MV-4-11 (cell line): ENCODE measurements around the gene TESMIN.

Experiments
- DNase-seq: peaks from one replicate; lab custom pipeline; 2025; lab: John Stamatoyannopoulos, UW

TESMIN gene

GRCh38 chr11:68751331-68751856 lies at the start of gene TESMIN:
Gene TESMIN, minus strand, starts transcription at chr11:68751520. Its CDS starts 860 bp downstream, at chr11:68750660.
- DNase-seq: peak; percentile 79

GRCh38 chr11:68798221-68798813 lies 47.0 kb upstream of the TESMIN start:
- DNase-seq: no peak

- no peak for DNase-seq
Measured at GRCh38 chr11:68796801-68797200, 45.5 kb upstream of the TESMIN start.

- no peak for DNase-seq
Measured at GRCh38 chr11:68792400-68792966, 41.2 kb upstream of the TESMIN start.

GRCh38 chr11:68784653-68785052 lies 33.3 kb upstream of the TESMIN start:
- DNase-seq: no peak

GRCh38 chr11:68783216-68783821 lies 32.0 kb upstream of the TESMIN start:
- DNase-seq: no peak

- DNase-seq: no peak
Measured at GRCh38 chr11:68782711-68783110, 31.4 kb upstream of the TESMIN start.

- no peak for DNase-seq
Measured at GRCh38 chr11:68780829-68781228, 29.5 kb upstream of the TESMIN start.

- no peak for DNase-seq
Measured at GRCh38 chr11:68778205-68778604, 26.9 kb upstream of the TESMIN start.

GRCh38 chr11:68776442-68777235 lies 25.3 kb upstream of the TESMIN start:
- DNase-seq: no peak

GRCh38 chr11:68775951-68776388 lies 24.6 kb upstream of the TESMIN start:
- no peak for DNase-seq

GRCh38 chr11:68774194-68774585 lies 22.9 kb upstream of the TESMIN start:
- DNase-seq: no peak

- no peak for DNase-seq
Measured at GRCh38 chr11:68773521-68774193, 22.3 kb upstream of the TESMIN start.

- DNase-seq: no peak
Measured at GRCh38 chr11:68772936-68773335, 21.6 kb upstream of the TESMIN start.

GRCh38 chr11:68770781-68771180 lies 19.5 kb upstream of the TESMIN start:
- no peak for DNase-seq

- DNase-seq: no peak
Measured at GRCh38 chr11:68767672-68768071, 16.4 kb upstream of the TESMIN start.

- DNase-seq: no peak
Measured at GRCh38 chr11:68766786-68767185, 15.5 kb upstream of the TESMIN start.

- DNase-seq: no peak
Measured at GRCh38 chr11:68764746-68765145, 13.4 kb upstream of the TESMIN start.

- no peak for DNase-seq
Measured at GRCh38 chr11:68763926-68764657, 12.8 kb upstream of the TESMIN start.

- DNase-seq: no peak
Measured at GRCh38 chr11:68763181-68763721, 11.9 kb upstream of the TESMIN start.

GRCh38 chr11:68762481-68762880 lies 11.2 kb upstream of the TESMIN start:
- DNase-seq: no peak
